Esophagus muscularis mucosa (tissue), 4 donors: Measurements from ENCODE around the gene ACTL7A.

Experiments
- CTCF ChIP-seq, 3 experiments: fragments of 200-600 bp in 2 of 3; fragments of 450-650 bp in 1 of 3; sonication (generic) in 2 of 3; IDR thresholded peaks; one replicate each; pipeline ENCODE4 v1.5.1; 2017 to 2019; ENCODE audit warnings: antibody characterized with exemption in 3 of 3, mild to moderate bottlenecking in 2 of 3, moderate library complexity in 1 of 3
- EP300 ChIP-seq: sonication (generic); formaldehyde crosslinking; IDR thresholded peaks from one replicate; pipeline ENCODE4 v1.6.1; 2017; ENCODE audit warnings: antibody characterized with exemption
- POLR2A ChIP-seq: fragments of 450-650 bp; IDR thresholded peaks from one replicate; pipeline ENCODE4 v1.6.1; 2017; ENCODE audit warnings: antibody characterized with exemption, moderate library complexity, mild to moderate bottlenecking, low read depth
- POLR2AphosphoS5 ChIP-seq, 2 donors: sonication (generic); formaldehyde crosslinking; IDR thresholded peaks; one replicate each; pipeline ENCODE4 v1.6.1; 2017; ENCODE audit warnings: antibody characterized with exemption in 2 of 2

- TF ChIP-seq CTCF (IDR thresholded peaks at IDR 0.05), result no peak
- no peak for TF ChIP-seq EP300
- no peak for TF ChIP-seq POLR2AphosphoS5 (IDR thresholded peaks at IDR 0.05)
- TF ChIP-seq POLR2A, result no peak
These were observed 38.2 kb upstream of the ACTL7A start for GRCh38 chr9:108823829-108824228.
